HG03571 (cell line): Measurements from ENCODE around the gene SAMHD1.
"Not testable (repeated sequence)": the region's sequence is repeated elsewhere in the genome, so short reads cannot be mapped to it uniquely, and the experiment has no call there.

Experiments
- ATAC-seq: cut with Tn5 transposase; IDR thresholded peaks from one replicate; pipeline ENCODE4 v1.9.1; 2021; ENCODE audit not compliant: unreplicated experiment

SAMHD1 gene

DNA sequence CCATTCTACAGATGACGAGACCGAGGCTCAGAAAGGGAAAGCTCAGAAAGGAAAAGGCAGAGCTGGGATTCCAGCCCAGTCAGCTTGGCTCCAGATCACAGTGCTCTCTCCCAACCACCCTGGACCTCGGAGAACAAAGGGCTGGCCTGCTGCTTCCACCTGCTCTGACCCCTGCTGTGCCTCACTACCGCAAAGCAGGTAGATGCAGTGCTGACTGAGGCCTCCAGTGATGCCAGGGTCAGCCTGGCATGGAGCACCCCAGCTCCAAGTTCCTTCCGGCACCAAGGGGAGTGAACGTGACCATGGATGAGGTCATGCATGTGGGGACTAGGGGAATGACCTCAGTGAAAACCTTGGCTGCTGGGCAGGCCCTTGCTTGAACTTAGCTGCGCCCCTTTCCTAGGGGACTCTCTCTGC, 96.3 kb downstream of the SAMHD1 start:
- no peak for ATAC-seq

DNA sequence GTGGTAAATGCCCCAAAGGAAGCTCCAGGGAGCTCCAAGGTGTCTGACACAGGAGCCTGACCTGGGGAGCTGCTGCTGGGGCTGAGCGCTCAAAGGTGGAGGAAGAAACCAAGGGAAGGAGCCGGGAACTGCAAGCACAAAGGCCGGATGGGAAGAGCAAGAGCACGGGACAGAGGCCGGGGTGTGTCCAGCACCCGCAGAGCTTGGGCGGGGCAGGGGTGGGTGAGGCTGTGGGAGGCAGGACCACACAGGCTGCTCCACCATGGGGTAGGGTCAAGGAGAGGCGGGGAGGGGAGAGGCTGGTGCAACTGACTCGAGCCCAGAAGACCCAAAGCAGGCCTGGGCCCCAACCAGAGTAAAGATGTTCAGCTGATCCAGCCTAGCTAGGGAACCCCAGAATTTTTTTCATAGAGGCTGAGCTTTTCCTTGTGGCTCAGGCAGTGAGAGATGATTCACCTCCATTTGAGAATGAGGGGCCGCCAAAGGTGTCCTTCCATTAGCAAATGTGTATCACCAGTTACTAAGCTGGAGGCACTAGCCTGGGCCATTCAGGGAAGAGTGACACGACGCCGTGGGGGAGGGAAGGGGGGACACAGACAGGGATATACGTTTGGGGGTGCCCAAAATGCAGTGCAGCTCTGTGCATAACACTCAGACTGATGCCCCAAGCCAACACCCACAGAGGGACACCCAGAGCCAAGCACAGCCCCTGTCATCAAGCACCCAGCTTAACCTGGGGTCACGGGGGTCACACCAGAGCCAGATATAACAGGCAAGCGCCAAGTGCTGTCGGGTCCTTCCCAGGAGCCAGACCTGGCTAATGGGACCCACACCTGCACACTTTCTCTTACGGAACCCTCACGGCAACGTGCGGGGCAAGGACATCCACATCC, 96.9 kb downstream of the SAMHD1 start:
- ATAC-seq: no peak

DNA sequence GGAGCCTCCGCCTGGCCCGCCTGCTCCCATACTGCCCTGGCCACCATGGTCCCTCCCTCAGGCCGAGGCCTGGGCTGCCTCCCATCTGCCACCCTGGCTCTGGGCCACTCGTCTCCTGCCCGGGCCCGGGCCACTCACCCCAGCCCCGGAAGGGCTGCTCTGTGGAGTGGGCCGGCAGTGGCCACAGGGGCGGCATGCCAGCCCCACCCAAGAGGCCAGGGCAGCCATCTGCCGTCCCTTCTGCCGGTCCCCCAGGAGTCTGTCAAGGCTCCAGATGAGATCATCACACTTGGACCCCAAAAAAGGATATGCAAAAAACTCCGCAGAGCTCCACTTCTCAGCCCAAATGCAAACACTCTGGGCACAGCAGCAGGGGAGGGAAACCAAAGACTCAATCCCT, 99.3 kb downstream of the SAMHD1 start:
- no peak for ATAC-seq

DNA sequence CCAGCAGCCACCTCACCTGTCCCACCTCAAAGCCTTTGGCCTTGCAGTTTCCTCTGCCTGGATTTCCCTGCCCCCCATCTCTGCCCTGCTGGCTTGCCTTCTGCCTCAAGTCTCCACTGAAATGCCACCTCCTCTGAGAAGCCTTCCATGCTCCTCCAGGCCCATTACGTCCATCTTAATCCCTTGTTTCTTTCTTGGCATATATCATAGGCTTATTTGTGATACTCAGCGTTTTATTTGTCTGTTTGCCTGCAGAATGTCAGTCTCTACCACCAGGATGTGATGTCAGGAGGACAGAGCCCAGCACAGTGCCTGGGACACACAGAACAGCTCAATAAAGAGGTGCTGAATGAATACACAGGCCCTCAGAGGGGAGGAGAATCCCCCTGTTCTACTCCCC, 100.0 kb downstream of the SAMHD1 start:
- no peak for ATAC-seq

DNA sequence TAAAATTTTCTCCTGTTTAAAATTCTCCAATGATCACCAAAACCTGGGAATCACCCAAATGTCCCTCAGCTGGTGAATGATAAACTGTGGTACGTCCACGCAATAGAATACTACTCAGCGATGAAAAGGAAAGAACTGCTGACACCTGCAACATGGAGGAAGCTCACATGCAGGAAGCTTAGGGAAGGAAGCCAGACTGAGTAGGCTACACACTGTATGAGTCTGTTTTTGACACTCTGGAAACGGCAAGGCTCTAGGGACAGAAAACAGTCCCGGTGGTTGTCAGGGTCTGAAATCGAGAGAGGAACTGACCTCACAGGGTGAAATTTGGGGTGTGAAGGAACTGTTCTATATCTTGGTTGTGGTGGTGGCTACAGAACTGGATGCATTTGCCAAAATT, 100.7 kb downstream of the SAMHD1 start:
- ATAC-seq: no peak

DNA sequence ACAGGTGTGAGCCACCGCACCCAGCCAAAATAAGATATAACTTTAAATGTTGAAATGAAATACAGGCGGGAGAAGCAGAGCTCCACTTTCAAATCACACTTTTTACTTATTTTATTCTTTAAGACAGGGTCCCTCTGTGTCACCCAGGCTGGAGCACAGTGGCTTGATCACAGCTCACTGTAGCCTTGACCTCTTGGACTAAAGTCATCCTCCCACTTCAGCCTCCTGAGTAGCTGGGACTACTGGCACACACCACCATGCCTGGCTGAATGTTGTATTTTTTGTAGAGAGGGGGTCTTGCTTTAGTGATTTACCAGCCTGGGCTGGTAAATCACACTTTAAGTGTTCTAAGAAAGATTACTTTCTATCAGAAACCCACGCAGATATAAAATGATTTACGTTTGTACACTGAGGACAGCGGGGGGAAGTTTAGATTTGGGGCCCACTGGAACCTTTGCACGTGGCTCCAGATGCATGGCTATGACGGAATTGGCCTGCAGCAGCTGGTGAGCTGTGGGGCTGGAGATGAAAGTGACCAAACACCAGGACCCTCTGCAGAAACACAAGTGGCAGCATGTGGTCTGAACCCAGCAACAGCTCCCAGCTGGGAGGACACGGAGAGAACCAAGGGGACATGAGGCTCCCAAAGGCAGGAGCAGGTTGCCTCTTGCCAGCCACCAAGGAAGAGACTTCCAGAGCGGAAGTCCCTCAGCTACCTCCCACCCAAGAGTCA, 102.0 kb downstream of the SAMHD1 start:
- no peak for ATAC-seq

DNA sequence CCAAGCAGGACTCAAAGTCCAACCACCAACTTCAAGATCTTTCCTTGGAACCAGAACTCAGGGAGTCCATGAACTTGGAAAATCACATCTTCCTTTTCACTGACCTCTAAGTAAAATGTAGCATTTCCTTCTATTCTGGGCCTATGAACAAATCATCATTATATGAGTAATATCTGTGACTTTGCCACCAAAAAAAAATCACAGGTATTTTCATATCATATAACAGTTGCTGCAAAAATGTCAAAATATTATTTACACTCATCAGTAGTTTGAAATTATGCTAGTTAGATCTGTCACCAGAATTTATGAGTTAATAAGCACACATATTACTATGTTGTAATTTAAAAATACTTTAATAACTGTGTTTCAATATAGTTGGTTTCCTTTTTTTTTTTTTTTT, 102.8 kb downstream of the SAMHD1 start:
- no peak for ATAC-seq

DNA sequence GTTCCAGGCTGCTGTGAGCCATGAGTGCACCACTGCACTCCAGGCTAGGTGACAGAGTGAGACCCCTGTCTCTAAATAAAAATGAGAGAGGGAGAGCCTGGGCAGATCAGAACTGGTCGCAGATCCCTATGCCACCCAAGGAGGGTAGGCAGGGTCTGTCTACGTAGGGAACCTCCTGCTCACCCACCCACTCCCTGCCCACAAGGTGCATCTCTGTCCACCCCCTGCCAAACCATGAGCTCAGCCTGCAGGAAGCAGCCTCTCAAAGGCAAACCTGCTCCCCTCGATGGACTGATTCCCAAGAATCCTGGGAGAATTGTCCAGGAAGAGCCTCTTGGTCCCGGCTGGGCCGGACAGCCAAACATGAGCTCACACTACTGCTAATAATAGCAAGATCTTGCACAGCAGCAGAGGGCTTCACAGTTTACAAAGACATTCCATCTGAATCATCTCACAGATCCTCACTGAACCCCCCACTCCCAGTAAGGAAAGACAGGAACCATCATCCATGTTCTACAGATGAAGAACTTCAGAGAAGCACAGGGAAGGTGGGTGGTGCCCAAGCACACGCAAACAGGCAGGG, 103.3 kb downstream of the SAMHD1 start:
- ATAC-seq: no peak

DNA sequence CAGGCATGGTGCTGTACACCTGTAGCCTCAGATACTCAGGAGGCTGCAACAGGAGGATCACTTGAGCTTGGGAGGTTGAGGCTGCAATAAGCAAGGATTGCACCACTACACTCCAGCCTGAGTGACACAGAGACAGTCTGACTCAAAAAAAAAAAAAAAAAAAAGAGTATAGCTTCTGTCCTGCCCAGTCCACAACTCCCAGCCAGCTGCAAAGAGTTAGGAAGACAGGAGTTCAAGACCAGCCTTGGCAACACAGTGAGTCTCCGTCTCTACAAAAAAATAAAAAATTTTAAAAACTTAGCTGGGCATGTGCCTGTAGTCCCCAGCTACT, 103.8 kb downstream of the SAMHD1 start:
- ATAC-seq: no peak

DNA sequence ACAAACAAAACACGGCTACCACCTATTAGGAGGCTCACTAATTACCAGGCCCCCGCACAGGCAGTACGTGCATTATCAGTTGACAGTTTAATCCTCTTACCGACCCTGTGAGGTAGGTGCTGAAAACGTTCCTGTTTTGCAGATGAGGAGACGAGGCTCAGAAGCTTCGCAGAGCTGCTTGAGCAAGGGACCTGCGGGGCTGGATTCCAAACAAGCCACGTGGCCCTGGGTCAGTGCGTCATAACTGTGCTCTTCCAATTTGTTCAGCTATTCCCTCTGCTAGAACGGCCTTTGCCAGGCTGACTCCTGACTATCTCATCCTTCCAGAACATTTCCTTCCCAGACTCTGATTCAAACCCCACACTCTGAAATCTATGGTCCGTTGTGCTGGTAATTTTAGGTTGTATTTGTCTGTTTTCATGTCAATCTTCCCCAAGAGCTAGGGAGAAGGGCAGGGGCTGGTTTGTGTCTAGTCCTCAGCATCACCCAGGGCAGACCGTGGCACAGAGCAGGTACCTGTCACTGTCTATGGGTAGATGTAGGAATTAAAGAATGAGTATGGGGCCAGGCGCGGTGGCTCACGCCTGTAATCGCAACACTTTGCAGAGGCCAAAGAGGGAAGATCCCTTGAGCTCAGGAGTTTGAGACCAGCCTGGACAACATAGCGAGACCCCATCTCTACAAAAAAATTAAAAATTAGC, 104.3 kb downstream of the SAMHD1 start:
- no peak for ATAC-seq

DNA sequence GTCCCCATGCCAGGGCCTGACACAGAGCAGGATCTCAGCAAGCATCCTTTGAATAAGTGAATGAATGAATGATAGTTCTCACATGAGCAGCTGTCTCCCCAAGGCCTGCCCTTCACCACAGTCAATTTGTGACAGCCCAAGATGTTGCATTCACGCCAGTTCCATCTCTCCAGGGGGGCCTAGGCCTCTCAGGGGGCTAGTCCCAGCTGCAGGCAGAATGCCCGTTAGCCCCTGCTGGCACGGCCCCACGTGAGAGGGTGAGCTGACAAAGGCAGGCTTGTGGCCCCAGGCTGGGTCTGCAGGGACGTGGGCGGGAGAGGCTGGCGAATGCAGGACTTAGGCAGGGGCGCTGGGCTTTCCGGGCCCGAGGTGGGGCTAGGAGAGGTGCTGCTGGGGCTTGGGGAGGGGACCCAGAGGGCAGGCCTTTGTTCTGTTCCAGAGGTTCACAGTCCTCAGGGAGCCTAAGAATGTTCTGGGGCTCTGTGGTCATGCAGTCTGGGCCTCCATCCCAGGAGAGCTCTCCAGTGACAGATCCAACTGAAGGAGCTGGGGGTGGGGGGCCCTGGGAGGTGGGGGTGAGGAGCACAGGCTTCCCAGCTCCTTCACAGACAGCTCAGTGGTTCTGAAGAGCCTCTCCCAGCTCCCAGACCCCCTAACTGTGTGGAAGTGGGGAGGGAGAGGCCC, 106.1 kb downstream of the SAMHD1 start:
- ATAC-seq: peak; percentile 6

DNA sequence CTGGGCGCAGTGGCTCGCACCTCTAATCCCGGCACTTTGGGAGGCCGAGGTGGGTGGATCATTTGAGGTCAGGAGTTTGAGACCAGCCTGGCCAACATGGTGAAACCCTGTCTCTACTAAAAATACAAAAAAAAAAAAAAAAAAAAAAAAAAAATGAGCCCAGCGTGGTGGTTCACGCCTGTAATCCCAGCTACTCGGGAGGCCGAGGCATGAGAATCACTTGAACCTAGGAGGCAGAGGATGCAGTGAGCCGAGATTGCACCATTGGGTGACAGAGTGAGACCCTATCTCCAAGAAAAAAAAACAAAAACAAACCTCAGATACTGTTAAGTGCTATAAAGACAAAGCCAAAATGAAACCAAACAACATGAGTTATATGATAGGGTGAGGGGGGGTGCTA, 110.5 kb downstream of the SAMHD1 start:
- not testable (repeated sequence) for ATAC-seq
